GM18870 (cell line): ENCODE results near the gene AK9.
"Not testable (repeated sequence)": the region's sequence is repeated elsewhere in the genome, so short reads cannot be mapped to it uniquely, and the experiment has no call there.

Experiments
- ATAC-seq: cut with Tn5 transposase; IDR thresholded peaks from one replicate; pipeline ENCODE4 v1.9.1; 2021; ENCODE audit warnings: moderate library complexity; ENCODE audit not compliant: unreplicated experiment

The AK9 gene

DNA sequence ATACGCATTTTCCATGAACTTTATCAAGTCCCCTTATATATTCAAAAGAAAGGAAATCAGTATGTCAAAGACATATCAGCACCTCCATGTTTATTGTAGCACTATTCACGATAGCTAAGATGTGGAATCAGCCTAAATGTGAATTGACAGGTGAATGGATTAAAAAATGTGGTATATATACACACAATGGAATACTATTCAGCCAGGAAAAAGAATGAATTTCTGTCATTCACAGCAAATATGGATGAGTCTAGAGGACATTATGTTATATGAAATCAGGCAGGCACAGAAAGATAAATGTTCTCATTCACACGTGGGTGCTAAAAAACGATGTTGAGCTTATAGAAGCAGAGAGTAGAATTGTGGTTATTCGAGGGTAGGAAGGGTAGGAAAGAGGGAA, 5.4 kb upstream of the AK9 start:
- no peak for ATAC-seq

DNA sequence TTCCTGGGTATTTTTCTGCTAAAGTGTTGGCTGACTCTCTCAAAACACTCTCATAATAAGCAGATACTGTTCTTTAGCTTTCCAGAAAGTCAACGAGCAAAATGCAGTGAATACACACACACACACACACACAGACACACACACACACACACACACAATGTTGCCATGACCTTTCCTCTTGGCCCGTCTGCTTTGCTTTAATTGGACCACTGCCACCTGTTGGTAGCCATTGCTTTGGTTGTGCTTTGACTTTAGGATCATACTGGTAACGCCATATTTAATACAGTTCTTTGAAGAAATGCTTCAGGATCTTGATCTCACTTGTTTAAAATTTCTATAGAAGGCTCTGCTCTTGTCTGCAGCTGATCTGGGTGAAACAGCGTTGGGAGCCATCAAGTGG, 4.5 kb upstream of the AK9 start:
- ATAC-seq = no peak

DNA sequence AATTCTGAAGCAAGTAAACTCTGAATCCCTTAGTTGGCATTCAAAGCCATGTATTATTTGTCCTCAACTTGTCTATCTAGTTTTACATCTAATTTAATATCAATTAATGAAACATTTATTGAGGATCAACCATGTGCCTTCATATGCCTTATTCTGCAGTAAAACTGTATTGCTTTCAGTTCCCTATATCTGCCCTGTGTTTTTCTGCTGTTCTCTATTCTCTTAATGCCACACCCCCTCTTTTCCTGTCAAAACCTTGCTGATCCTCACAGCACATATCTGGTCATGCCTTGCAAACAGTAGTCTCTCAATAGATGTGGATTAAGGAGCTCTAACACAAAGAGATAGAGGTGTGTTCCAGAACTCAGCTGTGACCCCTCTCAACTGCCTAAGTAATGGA, 2.1 kb upstream of the AK9 start:
- peak; percentile 37 for ATAC-seq

DNA sequence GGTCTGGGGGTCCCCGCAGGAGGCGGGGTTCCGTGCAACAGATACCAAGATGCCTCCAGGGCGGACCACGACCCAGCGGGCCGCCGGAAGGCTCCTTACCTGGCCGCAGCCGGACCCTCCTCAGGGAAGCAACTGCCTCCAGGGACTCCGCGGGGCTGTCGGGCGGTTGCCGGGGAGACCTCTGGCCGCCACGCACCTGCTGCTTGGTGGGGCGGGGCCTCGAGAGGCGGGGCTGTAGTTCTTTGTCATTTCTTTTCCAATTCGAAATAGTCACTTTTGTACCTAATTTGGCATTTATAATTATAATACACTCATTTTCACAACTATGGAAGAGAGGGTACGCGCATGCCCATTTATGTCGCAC, 647 bp downstream of the AK9 start:
- peak; percentile 23 for ATAC-seq

DNA sequence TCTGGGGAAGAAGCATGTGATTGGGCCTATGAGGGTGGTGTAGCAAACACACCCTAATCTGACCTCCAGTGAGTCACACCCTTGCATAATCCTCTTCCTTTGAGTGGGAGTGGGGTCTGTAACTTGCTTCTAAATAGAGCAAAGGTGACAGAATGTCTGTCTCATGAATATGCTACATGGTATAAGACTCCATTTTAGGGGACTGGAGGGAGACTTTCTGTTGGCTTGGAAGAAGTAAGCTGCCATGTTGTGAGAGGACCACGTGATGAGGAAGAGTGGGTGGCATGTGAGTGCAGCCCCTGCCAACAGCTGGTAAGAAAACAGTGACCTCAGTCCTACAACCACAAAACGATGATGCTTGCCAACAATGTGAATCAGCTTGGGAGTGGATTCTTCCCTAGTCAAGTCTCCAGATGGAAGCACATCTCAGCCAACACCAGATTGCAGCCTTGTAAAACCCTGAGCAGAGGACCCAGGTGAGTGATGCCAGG, 3.7 kb downstream of the AK9 start:
- ATAC-seq = no peak

DNA sequence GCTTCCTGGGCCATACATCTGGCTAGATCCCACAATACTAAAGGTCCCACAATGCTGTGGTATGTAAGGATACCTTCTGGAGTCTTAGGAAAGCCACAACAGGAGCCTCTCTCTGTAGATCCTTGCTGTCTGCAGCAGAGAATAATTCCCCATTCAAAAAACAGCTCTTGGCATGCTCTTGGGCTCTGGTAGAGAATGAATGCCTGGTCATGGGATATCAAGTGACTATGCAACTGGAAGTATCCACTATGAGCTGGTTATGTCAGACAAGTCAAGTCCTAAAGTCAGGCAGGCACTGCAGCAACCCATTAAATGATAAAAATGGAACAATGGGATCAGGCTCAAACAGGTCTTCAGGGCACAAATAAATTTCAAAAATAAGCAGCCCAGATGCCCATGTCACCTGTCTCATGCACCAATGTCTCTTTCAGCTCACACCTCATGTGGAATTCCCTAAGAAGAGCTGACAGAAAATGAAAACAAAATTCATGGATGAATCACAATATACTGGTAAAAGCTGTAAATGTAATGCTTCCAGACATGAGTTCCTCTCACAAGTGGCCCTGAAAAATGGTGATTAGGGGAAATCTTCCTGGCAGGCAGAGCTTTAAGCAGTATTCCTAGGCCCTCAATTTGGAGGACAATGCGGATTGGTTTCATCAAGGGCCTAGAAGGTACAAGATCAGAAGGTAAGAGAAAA, 4.3 kb downstream of the AK9 start:
- ATAC-seq = no peak

DNA sequence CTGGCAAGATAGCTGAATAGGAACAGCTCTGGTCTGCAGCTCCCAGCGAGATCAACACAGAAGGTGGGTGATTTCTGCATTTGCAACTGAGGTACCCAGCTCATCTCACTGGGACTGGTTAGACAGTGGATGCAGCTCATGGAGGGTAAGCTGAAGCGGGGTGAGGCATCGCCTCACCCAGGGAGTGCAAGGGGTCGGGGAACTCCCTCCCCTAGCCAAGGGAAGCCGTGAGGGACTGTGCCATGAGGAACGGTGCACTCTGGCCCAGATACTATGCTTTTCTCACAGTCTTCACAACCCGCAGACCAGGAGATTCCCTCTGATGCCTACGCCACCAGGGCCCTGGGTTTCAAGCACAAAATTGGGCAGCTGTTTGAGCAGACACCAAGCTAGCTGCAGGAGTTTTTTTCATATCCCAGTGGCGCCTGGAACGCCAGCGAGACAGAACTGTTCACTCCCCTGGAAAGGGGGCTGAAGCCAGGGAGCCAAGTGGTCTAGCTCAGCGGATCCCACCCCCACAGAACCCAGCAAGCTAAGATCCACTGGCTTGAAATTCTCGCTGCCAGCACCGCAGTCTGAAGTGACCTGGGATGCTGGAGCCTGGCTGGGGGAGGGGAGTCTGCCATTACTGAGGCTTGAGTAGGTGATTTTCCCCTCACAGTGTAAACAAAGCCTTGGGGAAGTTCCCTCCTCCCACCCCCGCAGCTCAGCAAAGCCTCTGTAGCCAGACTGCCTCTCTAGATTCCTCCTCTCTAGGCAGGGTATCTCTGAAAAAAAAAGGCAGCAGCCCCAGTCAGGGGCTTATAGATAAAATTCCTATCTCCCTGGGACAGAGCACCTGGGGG, 12.1 kb downstream of the AK9 start:
- ATAC-seq = not testable (repeated sequence)

DNA sequence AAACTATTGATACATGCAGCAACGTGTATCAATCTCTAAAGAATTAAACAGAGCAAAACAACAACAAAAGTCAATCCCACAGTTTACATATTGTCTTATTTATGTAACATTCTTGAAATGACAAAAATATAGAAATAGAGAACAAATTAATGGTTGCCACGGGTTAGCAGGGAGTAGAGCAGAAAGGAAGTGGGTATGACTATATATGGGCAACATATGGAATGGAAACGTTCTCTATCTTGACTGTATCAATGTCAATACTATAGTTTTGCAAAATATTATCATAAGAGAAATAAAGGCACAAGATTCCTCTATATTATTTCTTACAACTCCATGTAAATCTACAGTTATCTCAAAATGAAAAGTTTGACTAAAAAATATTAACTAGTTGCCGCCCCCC, 12.8 kb downstream of the AK9 start:
- ATAC-seq = no peak

DNA sequence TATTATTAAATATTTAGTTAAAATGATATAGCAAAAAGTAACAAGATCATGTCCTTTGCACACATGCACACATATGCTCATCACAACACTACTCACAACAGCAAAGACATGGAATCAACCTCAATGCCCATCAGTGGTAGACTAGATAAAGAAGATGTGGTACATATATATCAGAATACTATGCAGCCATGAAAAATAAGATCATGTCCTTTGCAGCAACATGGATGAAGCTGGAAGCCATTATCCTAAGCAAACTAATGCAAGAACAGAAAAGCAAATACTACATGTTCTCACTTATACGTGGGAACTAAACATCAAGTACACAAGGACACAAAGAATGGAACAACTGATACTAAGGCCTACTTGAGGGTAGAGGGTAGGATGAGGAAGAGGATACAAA, 14.3 kb downstream of the AK9 start:
- no peak for ATAC-seq

DNA sequence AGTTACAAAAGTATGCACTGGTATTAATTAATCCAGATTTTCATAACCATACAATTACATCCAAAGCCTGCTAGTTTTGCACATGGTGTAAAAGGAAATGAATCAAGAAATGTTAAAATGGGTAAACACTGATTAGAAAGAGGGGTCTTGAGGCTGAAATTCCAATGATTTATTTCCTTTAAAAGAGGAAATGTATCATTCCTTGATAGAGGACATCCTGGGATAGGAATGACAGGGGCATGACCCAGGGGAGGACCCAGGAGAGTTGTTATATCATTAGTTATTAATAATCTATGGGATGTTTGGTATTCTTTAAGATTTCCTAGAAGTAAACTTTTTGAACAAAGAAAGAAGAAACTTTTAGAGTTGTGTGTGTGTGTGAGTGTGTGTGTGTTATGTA, 18.2 kb downstream of the AK9 start:
- ATAC-seq = no peak

DNA sequence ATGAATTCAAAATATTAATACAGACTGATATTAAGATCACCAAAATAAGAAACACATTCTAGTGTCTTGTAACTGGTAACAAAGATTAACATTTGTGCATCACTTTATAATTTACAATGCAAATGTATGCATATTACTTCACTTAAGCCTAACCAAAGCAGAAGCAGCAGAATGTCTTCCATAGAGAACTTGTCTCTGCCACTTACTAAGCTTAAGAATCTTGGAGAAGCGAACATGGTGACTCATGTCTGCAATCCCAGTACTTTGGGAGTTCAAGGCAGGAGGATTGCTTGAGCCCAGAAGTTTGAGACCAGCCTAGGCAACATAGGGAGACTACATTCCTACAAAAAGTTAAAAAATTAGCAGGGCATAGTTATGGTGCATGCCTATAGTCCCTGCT, 18.8 kb downstream of the AK9 start:
- ATAC-seq = no peak

DNA sequence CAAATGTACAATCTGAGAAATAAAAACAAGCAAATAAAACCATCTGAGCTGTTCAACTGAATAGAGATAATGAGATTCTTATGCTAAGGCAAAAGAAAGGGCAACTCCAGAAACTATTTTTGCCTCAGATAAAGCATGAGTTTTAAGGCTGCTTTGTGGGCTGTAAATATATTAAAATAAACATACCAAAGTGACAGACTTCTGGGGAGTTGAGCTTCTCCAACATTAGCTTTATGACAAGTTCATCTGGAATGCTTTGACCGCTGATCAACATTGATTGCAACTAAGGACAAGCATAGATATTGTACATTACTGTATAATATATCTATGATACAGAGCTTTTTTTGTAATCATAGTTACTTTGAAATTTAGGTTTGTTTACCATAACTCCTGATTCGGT, 19.3 kb downstream of the AK9 start:
- no peak for ATAC-seq

DNA sequence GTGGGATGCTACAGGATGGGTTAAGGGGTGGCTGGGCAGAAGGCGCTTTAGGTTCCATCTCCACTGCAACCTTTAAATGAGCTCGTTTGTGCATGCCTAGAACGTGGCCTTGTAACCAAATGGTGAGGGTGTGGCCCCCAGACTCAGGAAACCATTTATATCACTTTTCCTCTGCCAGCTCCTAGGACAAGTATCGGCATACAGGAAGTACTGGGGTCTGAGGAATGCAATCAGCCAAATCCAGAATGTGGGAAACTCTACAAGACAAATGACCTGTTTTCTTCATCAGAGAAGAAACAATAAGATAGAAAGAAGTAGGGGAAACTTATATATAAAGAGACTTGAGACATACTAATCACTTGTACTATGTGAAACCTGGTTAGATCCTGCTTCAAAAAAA, 21.2 kb downstream of the AK9 start:
- no peak for ATAC-seq

DNA sequence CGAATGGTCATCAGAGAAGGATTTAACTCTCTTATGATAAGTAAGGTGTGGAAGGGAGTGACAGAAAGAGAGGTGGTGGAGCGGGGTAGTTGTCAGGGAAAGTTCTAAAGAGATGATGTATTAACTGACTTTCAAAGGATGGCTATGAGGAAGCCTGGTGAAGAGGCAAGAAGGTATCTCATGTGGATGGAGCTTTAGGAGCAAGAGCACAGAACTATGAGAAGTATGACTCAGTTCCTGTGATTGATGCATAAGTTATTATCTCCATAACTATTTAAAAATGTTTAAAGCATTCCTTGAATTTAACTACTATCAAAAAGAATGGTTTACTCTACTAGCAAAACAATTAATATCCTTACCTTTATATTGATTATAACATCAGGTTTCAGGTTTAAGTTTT, 28.8 kb downstream of the AK9 start:
- ATAC-seq = no peak

DNA sequence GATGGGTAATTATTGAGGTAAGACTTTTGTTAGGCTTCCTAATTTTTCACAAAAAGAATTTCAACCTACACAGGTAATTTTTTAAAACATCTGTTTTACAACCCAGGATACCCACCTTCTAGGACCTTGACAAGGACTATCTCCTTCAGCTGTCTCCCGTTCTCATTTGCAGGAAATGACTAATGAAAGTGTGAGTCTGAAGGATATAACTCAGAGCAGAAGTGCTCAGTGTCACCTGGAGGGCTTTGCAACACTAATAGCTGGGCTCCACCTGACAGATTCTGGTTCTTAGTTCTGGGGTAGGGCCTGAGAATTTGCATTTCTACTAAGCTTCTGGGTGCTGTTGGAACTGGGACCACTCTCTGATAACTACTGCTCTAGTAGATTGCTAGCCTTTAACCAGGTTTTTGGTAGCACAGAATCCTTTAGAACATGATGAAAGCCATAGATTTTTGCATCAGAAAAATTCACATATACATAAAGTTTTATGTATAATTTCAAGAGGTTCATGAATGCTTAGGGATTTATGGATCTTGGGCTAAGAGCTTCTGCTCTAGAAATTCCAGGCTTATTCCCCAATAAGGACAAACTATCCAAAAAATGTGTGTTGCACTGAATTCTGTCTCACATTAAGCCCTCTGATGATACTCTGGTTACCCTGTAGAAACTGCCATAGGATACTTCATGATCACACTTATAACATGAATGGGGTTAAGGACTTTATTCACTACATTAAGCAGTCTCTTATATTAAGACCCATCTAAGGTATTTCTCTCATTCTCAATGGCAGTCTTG, 30.3 kb downstream of the AK9 start:
- ATAC-seq = no peak

DNA sequence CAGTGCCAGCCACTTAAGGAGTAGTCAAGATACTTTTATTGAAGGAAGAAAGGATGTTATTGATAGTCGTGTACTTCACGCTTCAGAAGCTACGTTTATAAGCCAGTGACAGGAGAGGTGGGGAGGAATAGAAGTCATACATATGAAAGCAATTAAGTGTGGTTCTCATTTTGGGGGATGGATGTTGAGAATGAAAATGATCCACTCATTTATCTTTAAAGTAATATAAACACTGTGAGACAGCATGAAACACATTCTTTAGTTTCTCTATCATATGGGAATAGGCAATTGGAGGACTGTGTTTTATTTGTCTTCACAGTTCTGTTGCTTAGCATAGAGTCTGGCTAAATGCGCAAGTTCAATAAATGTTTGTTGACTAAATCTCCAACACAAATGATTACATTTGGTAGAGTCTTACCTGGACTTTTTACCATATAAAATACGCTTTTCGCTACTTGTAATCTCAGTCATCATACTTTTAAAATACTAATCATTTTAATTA, 35.2 kb downstream of the AK9 start:
- ATAC-seq = no peak

DNA sequence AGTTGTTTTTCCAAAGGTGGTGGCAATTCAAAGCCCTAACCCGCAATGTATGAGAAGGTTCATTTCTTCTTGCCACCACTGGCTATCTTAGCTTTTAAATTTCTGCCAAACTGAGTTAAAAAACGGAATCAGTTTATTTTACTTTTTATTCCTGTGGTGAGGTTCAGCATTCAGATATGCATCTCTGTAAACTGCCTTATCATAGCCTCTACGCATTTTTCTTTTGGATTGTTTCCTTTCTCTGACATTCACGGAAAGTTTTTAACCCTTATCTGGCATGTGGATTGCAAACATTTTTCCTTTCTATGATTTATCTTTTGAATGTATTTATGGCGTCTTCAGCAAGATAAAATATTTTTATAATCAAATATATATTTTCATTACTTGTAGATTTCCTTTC, 37.7 kb downstream of the AK9 start:
- ATAC-seq = no peak

DNA sequence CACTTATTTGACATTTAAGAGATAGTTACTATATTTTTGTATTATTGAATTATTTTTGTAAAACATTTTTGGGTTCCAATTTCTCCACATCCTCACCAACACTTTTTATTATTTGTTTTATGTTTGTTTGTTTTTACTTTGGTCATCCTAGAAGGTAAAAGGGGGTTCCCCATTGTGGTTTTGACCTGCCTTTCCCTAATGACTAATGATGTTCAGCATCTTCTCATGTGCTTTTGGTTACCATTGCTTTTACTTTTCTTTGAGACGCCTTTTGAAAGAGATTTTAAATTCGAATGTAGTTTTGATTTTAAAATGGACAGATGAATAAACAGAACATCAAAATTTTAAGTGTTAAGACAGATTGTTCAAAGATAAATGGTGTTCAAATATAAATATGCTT, 46.9 kb downstream of the AK9 start:
- ATAC-seq = no peak

DNA sequence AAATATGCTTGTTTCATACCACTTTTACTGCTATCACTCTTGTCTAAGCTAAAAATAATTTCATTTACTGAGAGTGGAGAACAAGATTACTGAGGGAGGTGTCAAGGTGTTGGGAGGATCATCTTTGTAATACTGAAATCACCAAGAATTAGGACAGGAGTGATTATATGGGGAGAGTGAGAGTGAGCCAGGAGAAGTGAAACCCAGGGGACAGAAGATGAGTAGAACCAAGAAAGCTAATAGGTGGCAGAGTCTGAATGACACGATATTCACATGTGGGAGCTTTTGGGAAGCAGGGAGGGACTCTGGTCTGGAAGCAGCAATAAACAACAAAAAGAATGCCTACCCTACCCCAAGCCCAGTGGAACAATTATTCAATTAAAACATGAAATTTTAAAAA, 58.6 kb downstream of the AK9 start:
- ATAC-seq = no peak

DNA sequence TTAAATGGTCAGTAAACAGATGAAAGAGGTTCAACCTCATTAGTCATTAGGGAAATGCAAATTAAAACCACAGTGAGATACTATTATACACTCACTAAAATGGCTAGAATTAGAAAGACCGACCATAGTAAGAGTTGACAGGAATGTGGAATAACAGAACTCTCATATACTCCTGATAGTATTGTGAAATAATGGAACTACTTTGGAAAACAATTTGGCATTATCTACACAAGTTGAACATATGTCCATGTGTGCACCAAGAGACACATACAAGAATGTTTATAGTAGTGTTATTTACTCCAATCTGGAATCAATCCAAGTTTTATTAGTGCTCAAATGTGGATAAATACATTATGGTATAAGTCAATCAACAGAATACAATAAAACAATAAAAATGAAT, 59.6 kb downstream of the AK9 start:
- no peak for ATAC-seq

DNA sequence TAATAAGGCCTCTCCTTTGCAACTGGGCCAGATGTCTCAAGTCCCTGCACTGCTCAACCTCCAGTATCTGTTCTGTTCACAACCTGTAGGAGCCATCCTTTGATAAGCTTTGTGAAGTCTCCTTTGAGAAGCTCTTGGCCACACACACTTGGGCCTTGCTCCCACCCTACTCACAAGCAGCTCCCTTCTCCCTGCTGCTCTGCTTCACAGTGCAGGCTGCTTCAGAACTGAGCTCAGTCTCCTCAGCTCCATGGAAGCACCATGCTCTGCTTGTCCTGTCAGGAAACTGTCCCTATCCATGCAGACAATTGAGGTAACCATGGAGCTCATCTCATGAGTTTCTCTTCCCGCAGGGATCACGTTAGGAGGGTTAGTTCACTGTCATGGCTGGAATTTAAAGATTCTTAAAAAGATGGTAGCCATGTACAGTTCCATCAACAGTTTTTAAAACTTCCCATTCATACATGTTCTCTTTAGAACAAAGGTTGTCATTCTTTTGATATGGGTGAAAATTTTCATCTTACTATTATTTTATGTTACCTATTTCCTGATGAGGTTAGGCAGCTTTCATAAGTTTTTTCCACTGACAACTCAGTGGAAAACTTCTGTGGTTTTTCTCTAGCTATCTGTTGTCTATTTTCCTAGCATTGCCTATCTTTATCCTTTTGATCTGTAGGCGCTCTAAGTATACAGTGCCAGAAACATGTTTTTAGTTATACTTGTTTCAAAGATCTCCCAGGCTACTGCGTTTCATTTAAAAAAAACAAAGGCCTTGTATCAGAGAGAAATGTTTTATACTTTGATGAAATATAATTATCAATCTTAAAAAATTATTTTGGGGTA, 62.6 kb downstream of the AK9 start:
- no peak for ATAC-seq
